Cardiac muscle cell (in vitro differentiated cells and primary cell): ENCODE results near the gene FABP1. TPM values are rescaled to one million over a fixed set of nuclear protein-coding genes. Genes with fewer than 3 reads are reported as not detected.

Experiments
- DNase-seq, 2 donors: peaks; one replicate each; pipeline versions ENCODE4 v3.0.0 to v3.0.0-alpha.2; 2010 to 2017; ENCODE audit warnings: low read depth in 1 of 2, low spot score in 1 of 2
- H3K27ac ChIP-seq: fragments of 200-600 bp; sonication (generic); 2 replicates; pipeline ENCODE4 v1.5.1; 2016
- H3K27me3 ChIP-seq: fragments of 200-600 bp; sonication (generic); 2 replicates; pipeline ENCODE4 v1.6.0; 2016; ENCODE audit warnings: control low read depth
- H3K36me3 ChIP-seq: fragments of 200-600 bp; sonication (generic); 2 replicates; pipeline ENCODE4 v1.5.1; 2016; ENCODE audit warnings: control low read depth
- H3K4me1 ChIP-seq: fragments of 200-600 bp; sonication (generic); 2 replicates; pipeline ENCODE4 v1.8.1; 2017; ENCODE audit warnings: low read depth, mild to moderate bottlenecking, mixed run types
- H3K4me3 ChIP-seq: fragments of 200-600 bp; sonication (generic); 2 replicates; pipeline ENCODE4 v1.5.1; 2016; ENCODE audit warnings: mild to moderate bottlenecking
- H3K9me3 ChIP-seq: fragments of 200-600 bp; sonication (generic); 2 replicates; pipeline ENCODE4 v1.5.1; 2017; ENCODE audit warnings: low read depth, mild to moderate bottlenecking, control low read depth
- CTCF ChIP-seq: IDR thresholded peaks from 2 replicates; pipeline ENCODE4 v1.5.1; 2012; ENCODE audit warnings: low read depth, mild to moderate bottlenecking, low read length
- polyA plus RNA-seq: library from polyadenylated mRNA; unstranded; fragments of >200 nt; fragmentation: Nextera tagmentation; extraction: Ambion mirVana; gene quantifications from 2 replicates; pipeline ENCODE4 v1.2.1, GENCODE V29; 2016
- total RNA-seq: library from RNA; depleted of rRNA; stranded (reverse); fragments of >200 nt; gene quantifications from 2 replicates; pipeline ENCODE4 v1.2.3, GENCODE V29; 2016

Gene FABP1
- total and polyA plus RNA-seq, 2 experiments from 2014 or later = 0.45 TPM; not detected in 1

DNA sequence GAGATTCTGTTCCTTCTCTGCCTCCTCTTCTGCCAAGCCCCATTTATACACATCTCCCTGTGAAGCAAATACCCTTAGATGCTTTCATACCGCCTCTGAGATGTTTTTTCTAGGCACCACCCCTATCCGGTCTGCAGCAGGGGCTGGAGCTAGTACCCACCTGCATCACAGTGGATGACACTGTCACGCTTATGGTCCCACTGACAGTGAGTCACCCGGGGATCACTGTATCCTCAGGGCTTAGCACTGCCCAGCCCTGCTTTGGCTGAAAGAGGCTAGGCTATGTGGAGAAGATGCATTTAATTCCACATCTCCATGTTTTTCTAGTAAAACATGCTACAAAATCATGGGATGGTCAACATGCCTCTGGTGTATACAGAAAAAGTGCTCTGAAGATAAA is 9.9 kb downstream of the FABP1 start:
- no peak overlapping the region for H3K4me3 ChIP-seq
- no peaks in the 10 kb centered on the region for H3K27me3 ChIP-seq
- peaks cover 9% of the 10 kb centered on the region for H3K36me3 ChIP-seq
- no peak overlapping the region for H3K27ac ChIP-seq
- no peak for TF ChIP-seq CTCF
- no peaks in the 10 kb centered on the region for H3K9me3 ChIP-seq
- H3K4me1 ChIP-seq = peaks cover 14% of the 10 kb centered on the region
- no peak for DNase-seq

GRCh38 chr2:88116669-88117432 is 11.0 kb downstream of the FABP1 start:
- Histone ChIP-seq H3K4me1 (peaks cover 14% of the 10 kb centered on the region), H3K27ac (no peak overlapping the region), H3K36me3 (peaks cover 18% of the 10 kb centered on the region), H3K27me3 (no peaks in the 10 kb centered on the region), H3K4me3 (no peak overlapping the region), H3K9me3 (no peaks in the 10 kb centered on the region)
- TF ChIP-seq CTCF = no peak
- no peak for DNase-seq

- H3K4me3 ChIP-seq = no peak overlapping the region
- no peak for DNase-seq
- peaks cover 27% of the 10 kb centered on the region for H3K36me3 ChIP-seq
- H3K27ac ChIP-seq = peak overlapping the region; percentile 80
- no peaks in the 10 kb centered on the region for H3K27me3 ChIP-seq
- H3K9me3 ChIP-seq = no peaks in the 10 kb centered on the region
- no peak for TF ChIP-seq CTCF
- peaks cover 14% of the 10 kb centered on the region for H3K4me1 ChIP-seq
Measured at GRCh38 chr2:88115825-88116518, 11.9 kb downstream of the FABP1 start.

- DNase-seq = no peak
- Histone ChIP-seq H3K4me3 (no peak overlapping the region), H3K36me3 (peaks cover 37% of the 10 kb centered on the region), H3K27me3 (no peaks in the 10 kb centered on the region), H3K4me1 (peaks cover 14% of the 10 kb centered on the region), H3K9me3 (no peaks in the 10 kb centered on the region), H3K27ac (peak overlapping the region; percentile 80)
- no peak for TF ChIP-seq CTCF
Measured at GRCh38 chr2:88114889-88115288, 13.0 kb downstream of the FABP1 start.

DNA sequence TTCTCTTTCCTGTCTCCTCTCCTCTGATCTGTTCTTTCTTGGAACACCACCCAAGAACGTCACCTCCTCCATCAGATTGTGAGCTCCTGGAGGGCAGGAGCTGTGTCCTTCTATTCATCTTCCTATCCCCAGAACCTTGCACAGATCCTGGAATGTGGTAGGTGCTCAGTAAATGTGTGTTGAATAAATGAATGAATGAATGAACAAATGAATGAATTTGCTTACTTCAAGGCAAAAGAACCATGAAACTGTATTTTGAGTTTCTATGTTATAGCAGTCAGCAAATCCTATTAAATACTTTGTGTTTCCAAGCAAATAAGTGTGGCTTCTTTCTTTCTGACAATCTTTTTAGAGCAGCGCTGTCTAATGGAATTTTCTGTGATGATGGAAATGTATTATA is 14.8 kb downstream of the FABP1 start:
- no peak for TF ChIP-seq CTCF
- no peak for DNase-seq
- no peaks in the 10 kb centered on the region for H3K27me3 ChIP-seq
- peak overlapping the region; percentile 80 for H3K27ac ChIP-seq
- H3K36me3 ChIP-seq = peaks cover 55% of the 10 kb centered on the region
- H3K9me3 ChIP-seq = no peaks in the 10 kb centered on the region
- H3K4me1 ChIP-seq = peaks cover 14% of the 10 kb centered on the region
- H3K4me3 ChIP-seq = no peak overlapping the region
